Measurements from ENCODE around the gene SLMAP.

Gene SLMAP

DNA sequence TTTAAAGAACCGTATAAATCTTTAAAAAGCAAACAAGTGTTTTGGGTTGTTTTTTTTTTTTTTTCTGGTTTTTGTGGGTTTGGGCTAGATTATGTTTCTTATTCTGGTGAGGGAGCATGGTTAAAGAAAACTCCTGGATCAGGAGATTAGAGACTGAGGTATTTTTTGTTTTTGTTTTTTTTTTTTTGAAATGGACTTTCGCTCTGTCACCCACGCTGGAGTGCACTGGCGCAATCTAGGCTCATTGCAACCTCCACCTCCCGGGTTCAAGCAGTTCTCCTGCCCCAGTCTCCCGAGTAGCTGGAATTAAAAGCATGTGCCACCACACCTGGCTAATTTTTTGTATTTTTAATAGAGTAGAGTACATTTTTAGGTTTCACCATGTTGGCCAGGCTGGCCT is 95.2 kb downstream of the SLMAP start:
- Histone ChIP-seq H3K4me3 (ENCODE audit: low read depth, low read length) (no peak overlapping the region), H3K27me3 (replicated peaks) (no peaks in the 10 kb centered on the region), H3K27ac (no peak overlapping the region), H3K36me3 (replicated peaks) (peaks cover 2% of the 10 kb centered on the region)
- TF ChIP-seq, protein P1, sequence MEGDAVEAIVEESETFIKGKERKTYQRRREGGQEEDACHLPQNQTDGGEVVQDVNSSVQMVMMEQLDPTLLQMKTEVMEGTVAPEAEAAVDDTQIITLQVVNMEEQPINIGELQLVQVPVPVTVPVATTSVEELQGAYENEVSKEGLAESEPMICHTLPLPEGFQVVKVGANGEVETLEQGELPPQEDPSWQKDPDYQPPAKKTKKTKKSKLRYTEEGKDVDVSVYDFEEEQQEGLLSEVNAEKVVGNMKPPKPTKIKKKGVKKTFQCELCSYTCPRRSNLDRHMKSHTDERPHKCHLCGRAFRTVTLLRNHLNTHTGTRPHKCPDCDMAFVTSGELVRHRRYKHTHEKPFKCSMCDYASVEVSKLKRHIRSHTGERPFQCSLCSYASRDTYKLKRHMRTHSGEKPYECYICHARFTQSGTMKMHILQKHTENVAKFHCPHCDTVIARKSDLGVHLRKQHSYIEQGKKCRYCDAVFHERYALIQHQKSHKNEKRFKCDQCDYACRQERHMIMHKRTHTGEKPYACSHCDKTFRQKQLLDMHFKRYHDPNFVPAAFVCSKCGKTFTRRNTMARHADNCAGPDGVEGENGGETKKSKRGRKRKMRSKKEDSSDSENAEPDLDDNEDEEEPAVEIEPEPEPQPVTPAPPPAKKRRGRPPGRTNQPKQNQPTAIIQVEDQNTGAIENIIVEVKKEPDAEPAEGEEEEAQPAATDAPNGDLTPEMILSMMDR (IDR thresholded peaks at IDR 0.05; ENCODE audit: low read depth, low read length, missing control alignments), result no peak
- in situ Hi-C loops (cut with HindIII; ENCODE audit: low pct_ligation_motif_present, low sequenced_read_pairs), result no loop called here
- DNase-seq, result no peak

DNA sequence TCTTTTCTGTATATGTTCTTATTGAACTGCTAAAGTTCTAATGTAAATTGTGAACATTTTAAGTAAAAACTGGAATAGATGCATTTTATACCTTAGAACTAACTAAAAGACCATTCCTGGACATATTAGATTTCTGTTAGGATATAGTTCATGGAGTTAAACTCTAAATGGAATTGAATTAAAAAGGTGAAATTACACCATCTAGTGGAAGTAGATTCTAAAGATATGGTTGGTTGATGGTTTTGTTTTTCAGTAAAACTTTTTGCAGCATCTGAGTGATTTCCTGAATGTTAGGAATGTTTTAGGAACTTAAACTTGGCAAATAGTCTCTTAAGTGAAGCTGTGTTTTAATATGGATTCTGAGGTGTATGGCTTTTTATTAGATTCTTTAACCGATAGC is 96.8 kb downstream of the SLMAP start:
- Histone ChIP-seq H3K4me3 (ENCODE audit: low read depth, low read length) (no peak overlapping the region), H3K27me3 (replicated peaks) (no peaks in the 10 kb centered on the region), H3K27ac (no peak overlapping the region), H3K36me3 (replicated peaks) (peaks cover 2% of the 10 kb centered on the region)
- TF ChIP-seq, protein P1 (IDR thresholded peaks at IDR 0.05; ENCODE audit: low read depth, low read length, missing control alignments), result no peak
- in situ Hi-C loops (cut with HindIII; ENCODE audit: low pct_ligation_motif_present, low sequenced_read_pairs), result no loop called here
- DNase-seq, result no peak

DNA sequence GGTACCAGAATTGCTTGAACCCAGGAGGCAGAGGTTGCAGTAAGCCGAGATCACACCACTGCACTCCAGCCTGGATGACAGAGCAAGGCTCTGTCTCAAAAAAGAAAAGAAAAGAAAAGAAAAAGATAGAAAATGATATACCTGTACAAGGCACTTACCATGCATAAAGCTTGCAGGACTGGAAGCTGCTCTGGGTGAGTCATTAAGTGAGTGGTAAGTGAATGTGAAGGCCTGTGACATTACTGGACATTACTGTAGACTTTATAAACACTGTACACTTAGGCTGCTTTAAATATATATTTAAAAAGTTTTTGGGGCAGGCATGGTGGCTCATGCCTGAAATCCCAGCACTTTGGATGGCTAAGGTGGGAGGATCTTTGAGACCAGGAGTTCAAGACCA is 99.2 kb downstream of the SLMAP start:
- DNase-seq, result peak; percentile 34
- in situ Hi-C loops (cut with HindIII; ENCODE audit: low pct_ligation_motif_present, low sequenced_read_pairs), result no loop called here

DNA sequence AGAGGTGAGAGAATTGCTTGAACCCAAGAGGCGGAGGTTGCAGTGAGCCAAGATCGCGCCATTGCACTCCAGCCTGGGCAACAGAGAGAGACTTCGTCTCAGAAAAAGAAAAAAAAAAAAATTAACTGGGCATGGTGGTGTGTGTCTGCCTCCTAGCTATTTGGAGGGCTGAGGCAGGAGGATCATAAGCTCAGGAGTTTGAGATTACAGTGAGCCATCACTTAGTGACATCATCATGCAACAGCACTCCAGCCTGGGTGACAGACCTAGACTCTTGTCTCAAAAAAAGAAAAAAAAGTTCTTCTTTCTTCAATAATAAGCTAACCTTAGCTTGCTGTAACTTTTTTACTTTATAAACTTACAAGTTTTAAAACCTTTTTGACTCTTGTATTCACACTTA is 99.8 kb downstream of the SLMAP start:
- in situ Hi-C loops (cut with HindIII; ENCODE audit: low pct_ligation_motif_present, low sequenced_read_pairs), result no loop called here
- H3K27me3 ChIP-seq (replicated peaks), result no peaks in the 10 kb centered on the region
- H3K36me3 ChIP-seq (replicated peaks), result peaks cover 2% of the 10 kb centered on the region
- TF ChIP-seq, protein P1 (IDR thresholded peaks at IDR 0.05; ENCODE audit: low read depth, low read length, missing control alignments), result no peak
- no peak for DNase-seq
- no peak overlapping the region for H3K4me3 ChIP-seq (ENCODE audit: low read depth, low read length)
- H3K27ac ChIP-seq, result no peak overlapping the region

More for the DNA sequence above, 99.2 kb downstream of the SLMAP start:
- TF ChIP-seq, protein P1 (IDR thresholded peaks at IDR 0.05; ENCODE audit: low read depth, low read length, missing control alignments), result no peak
- H3K27me3 ChIP-seq (replicated peaks), result no peaks in the 10 kb centered on the region
- no peak overlapping the region for H3K27ac ChIP-seq
- peaks cover 2% of the 10 kb centered on the region for H3K36me3 ChIP-seq (replicated peaks)
- H3K4me3 ChIP-seq (ENCODE audit: low read depth, low read length), result no peak overlapping the region

DNA sequence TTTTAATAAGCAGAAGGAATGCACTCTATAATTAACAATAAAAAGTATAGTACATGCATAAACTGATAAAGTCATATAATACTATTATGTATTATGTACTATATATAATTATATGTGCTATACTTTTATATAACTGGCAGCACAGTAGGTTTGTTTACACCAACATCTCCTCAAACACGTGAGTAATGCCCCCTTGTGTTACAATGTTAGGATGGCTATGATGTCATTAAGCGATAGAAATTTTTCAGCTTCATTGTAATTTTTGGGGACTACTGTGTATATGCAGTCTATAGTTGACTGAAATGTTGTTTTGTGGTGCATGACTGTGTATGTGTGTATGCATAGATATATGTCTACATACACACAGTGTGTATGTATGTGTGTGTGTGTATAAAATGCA is 100.6 kb downstream of the SLMAP start:
- no peaks in the 10 kb centered on the region for H3K27me3 ChIP-seq (replicated peaks)
- in situ Hi-C loops (cut with HindIII; ENCODE audit: low pct_ligation_motif_present, low sequenced_read_pairs), result no loop called here
- no peak overlapping the region for H3K4me3 ChIP-seq (ENCODE audit: low read depth, low read length)
- no peak overlapping the region for H3K27ac ChIP-seq
- peaks cover under 1% of the 10 kb centered on the region for H3K36me3 ChIP-seq (replicated peaks)
- TF ChIP-seq, protein P1 (IDR thresholded peaks at IDR 0.05; ENCODE audit: low read depth, low read length, missing control alignments), result no peak
- DNase-seq, result no peak

DNA sequence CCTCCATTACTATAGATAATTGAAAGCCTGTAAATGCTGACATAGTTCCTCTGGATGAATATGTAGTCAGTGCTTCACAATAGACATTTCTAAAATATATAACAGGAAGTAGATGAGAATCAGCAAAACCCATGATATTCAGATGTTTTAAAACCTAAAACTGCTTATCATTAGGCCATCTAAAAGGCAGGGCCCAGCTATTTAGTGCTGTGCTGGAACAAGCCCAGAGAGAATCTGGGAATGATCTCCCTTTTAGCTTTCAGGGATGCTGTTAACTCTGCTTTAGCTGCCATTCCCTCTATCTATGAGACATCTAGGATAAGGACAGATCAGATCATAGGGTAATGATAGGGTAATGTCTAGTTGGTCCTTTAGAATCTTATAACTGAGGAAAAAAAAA is 106.8 kb downstream of the SLMAP start:
- H3K36me3 ChIP-seq (replicated peaks), result peaks cover 8% of the 10 kb centered on the region
- no peaks in the 10 kb centered on the region for H3K27me3 ChIP-seq (replicated peaks)
- no peak for DNase-seq
- in situ Hi-C loops (cut with HindIII; ENCODE audit: low pct_ligation_motif_present, low sequenced_read_pairs), result no loop called here
- H3K4me3 ChIP-seq (ENCODE audit: low read depth, low read length), result no peak overlapping the region
- TF ChIP-seq, protein P1 (IDR thresholded peaks at IDR 0.05; ENCODE audit: low read depth, low read length, missing control alignments), result no peak
- no peak overlapping the region for H3K27ac ChIP-seq
